CD1c-positive myeloid dendritic cell (primary cell): ENCODE data around the gene RSBN1.
"Not testable (repeated sequence)": the region's sequence is repeated elsewhere in the genome, so short reads cannot be mapped to it uniquely, and the experiment has no call there.

ENCODE experiments used
- DNase-seq: peaks from one replicate; pipeline ENCODE4 v3.0.0-alpha.2; 2016; ENCODE audit errors: extremely low spot score

RSBN1 gene

DNA sequence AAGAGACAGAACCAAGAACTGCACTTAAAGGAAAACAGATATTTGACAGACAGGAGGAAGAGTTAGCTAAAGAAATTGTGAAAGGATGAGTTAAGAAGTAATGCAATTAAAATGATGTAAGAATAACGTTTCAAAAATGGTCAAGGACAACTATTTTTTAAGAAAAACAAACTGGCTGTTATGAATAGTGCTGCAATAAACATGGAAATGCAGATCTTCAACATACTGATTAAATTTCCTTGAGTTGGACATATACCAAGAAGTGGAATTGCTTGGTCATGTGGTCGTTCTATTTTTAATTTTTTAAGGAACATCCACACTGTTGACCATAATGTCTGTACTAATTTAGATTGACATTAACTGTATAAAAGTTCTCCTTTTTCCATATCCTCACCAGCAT lies 29.9 kb downstream of the RSBN1 start:
- peak; percentile 22 for DNase-seq

DNA sequence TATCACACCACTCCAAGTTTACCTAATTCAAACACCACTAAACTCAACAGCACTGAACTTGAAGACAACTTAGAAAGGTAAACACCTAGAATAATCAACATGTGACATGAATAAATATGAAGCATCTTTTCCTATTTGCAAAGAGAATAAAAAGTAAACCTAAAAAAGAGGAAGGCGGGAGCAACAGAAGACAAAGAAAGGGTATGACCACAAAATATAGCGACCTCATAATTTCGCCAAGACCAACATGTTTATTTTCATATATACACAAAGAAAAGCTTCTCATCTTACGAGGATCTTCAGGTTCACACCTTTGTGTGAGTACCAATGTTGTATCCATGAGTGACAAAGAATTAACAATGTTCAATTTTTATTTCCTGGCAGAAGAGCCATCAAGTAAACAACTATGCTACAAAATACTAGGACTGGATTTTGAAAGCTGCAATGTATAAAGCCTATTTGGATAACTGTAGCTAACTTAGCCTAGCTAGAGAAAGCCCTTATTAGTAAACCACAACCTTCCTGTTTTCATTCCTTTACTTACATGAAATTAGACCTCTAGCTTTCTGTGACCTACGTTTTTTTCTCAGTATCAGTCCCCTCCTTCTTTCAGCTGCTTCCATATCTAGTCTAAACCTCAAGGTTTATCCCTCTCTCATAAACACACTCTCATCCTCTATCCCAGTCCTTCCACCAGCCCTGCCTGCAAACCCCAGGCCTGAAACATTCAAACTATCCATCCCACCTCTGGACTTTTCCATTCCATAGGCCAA lies 31.7 kb downstream of the RSBN1 start:
- no peak for DNase-seq

DNA sequence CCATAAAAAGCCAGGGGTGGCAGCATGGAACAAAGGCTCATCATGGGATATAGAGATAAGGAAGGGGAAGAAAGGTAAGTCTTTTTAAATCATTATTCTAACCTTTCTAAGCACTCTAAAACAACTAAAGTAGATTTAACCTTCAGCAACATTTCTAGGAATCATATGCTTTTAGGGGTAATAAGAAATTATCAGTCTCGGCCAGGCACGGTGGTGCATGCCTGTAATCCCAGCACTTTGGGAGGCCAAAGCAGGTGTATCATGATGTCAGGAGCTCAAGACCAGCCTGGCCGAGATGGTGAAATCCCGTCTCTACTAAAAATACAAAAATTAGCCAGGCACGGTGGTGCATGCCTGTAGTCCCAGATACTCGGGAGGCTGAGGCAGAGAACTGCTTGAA lies 32.7 kb downstream of the RSBN1 start:
- no peak for DNase-seq

DNA sequence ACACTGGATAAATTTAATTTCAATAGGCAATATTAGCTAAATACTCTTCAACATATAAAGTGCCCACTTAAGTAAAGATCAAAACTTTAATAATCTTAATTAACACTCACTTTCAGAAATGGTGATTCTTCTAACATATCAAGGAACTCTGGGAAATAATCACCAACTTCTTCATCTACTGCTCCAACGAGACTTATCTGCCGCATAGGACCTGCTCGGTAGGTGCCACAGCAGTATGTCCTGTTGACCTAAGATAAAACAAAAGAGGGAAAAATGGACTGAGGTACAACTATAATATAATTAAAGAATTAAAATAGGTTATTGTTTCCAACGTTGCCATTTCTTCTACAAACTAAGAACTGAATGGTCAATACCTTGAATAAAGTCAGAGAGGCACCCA lies 34.7 kb downstream of the RSBN1 start:
- no peak for DNase-seq

DNA sequence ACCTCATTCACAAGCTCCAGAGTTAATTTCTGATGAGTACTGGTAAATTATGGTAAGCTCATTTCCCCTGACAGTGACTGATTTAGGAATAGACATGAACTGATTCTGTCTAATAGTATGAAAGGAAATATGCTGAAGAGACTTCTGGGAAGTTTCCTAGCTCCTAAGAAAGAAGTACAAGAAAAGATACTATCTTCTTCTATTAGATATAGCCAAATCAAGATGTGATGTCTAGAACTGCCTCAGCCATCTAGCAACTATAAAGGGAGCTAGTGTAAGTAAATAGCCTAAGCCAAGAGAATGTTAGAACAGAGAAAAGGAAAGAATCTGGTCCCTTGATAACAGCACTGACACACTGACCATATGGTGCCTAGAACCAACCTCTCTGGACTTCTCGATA lies 42.2 kb downstream of the RSBN1 start:
- DNase-seq, result no peak

DNA sequence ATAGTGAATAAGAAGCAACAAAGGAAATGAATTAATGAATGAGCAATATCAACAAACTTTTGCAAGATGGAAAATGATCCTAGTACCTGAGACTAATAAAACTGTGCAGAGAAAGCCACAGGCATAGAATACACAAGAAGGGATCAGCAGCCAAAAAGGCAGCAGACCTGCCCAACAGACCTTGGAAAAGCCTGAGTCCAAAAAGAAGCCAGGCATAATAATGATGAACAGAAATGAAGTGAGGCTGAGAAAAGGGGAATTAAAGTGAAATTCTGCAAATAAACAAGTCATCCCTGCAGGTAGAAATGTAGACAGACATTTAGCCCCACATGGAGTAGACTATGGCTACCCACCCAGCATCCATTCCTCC lies 42.7 kb downstream of the RSBN1 start:
- DNase-seq, result no peak

DNA sequence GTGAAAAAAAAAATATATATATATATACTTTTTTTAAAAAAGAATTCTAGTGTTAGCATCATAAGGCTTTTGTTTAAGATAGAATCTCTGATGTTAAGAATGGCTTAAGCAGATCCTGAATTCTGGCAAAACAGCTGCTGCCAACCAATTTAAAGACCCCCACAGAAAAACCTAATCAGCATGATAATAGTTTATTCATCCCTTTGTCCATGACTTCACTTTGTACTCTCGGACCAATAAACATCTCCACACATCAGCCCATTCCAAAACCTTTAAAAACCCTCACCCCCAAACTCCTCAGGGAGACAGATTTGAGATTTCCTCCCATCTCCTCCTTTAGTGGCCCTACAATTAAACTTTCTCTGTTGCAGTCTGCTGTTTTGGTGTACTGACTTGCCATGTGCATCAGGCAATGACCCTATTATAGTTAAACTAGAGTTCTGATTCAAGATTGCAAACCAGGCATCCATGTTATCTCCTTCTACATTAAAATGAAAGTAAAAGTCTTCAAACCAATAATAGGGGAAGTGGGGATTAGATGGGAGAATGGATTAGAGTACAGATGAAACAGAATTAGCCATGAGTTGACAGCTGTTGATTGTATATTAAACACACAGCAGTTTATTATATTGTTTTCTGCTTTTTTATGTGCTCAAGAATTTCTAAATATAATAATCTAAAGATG lies 43.2 kb downstream of the RSBN1 start:
- no peak for DNase-seq

DNA sequence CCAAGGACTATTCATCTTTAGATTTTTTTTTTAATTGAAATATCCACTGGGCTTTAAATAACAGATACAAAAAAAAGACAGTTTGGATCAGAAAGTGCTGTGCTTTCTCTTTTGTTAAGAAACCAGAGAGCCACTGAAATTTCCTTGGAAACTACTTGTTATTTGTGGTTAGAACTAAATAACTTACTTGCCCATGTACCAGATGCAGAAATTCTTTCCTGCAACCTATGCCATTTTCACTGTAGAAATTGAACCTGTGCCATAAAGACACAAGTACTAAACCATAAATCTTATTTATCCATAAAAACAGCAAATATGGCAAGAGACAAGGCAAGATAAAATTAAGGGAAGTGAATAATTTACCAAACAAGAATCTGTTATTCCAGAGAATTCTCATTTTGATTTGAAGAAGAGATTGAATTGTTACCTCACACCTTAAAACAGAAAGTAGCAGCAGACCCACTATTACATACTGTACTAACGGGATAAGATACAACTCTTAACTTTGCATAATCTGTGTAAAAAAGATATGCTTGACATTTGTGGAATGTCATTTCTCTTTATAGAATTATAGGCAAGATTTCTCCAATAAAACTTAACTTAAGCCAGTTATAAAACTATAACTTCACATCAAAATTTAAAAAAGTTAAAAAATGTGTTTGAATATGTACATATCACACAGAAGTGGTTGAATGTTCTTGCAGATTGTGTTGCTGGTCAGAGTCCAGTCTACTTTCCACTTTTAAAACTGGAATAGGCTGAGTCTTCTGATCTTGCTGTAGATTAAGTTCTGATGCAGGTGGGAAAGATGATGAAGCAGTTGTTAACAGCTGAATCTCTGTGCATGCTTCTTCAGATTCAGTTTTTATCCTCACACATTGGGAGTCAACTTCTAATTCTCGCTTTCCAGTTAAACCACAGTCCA lies 46.7 kb downstream of the RSBN1 start:
- DNase-seq, result no peak

DNA sequence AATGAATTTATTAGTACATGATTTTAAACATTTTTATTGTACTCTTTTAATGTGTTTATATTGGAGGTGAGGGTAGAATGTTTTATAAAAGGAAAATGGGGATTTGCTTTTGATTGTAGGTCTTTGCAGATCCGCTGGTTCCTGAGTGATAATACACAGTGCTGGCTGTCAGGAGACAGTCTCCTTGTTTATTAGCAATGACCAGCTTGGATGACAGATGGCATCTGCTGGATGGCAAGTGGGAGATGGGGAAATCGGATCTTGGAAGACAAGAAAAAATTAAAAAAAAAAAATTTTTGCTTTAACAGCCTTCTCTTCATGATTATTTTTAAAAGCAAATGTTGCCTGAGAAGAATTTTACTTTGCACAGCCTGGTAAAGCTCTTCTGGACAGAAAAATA lies 48.6 kb downstream of the RSBN1 start:
- DNase-seq, result no peak

DNA sequence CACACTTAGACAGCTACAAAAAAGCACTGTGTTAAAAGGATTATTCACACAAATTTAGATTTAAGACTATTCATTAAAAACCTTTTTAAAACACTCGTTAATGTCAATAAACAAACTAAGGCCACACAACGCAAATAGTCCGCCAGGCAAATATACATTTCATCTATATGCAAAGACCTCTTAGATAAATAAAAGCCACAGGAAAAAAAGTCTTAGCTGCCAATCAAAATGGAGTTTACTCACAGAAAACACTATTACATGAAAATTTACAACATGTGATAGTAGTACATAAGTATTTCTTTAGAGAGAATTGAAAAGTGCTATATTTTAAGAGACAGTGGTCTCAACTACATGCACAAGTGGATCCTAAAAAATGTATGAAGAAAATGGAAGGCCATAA lies 50.3 kb downstream of the RSBN1 start:
- no peak for DNase-seq

DNA sequence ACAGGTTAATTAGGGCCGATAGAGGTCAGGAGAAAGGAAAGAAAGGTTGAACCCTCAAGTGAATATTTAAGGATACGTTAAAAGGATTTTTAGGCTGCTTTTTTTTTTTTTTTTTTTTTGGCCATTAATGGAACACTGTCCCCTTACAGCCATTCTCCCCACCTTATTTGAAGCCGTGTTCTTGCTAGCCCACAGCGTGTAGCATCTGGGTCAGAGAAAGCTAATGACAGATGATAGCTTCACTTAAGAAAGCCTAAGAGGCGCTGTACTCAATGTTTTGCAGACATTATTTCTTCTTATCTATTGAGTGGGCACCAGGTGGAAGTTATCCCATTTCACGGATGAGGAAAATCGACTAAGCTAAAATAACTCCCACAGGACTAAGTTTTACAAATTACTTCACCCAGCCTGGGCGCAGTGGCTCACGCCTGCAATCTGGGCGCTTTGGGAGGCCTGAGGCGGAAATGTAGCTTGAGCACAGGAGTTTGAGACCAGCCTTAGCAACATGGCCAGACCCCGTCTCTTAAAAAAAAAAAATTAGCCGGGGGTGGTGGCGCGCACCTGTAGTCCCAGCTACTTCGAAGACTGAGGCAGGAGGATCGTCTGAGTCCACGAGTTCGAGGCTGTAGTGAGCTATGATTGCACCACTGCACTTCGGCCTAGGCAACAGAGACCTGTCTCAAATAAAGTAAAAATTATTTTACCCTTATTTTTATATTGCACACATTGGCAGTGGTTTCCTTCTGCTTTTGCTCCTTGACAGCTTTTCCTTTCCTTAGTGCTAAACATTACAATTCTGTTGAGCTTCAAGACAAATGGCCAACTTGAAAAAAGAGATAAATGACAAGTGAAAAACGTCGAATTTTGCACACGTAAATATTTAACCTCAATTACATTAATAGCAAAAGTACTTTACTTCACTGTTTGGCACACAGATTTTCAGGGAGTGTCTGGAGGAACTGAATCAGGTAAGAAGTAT lies 51.9 kb downstream of the RSBN1 start:
- DNase-seq, result no peak

DNA sequence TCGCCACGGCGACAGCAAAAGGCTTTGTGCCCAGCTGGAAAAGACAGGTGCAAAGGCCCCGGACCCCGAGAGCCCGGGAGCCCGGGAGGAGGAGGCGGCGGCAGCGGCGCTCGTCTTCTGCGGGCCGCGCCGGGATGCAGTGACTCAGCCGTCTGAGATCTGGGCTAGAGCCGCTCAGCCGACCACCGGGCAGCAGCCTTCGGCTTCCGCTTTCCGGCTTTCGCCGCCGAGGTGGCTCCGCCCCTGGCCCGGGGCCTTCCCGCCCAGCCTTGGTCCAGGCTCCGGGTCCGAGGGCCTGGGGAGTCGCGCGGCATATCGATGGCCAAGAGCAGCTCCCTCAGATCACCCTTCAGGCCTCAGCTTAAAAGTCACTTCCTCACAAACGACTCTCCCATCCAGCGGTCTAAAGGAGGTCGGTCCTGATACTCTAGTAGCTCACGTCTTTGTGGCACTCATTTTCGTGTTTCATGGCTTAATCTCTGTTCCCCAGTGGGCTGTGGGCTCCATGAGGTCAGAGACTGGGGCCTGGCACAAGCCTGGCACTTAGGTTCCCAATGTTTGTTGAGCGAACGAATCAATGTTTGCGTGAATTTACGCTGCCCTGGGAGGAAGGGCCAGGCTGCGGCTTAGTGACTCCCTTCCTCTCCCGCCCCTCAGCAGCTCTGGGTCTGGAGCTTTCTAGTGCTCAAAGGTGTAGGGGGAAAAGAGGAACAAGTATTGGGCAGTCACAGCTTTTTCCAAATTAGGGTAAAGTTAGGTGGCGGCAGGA lies 52.8 kb downstream of the RSBN1 start, which contains the start of gene PHTF1:
TSS of gene PHTF1 (minus strand) at position 154 of the 769 bp plus-strand sequence. CDS start 783 bp downstream, outside the sequence.
- peak; percentile 84 for DNase-seq

DNA sequence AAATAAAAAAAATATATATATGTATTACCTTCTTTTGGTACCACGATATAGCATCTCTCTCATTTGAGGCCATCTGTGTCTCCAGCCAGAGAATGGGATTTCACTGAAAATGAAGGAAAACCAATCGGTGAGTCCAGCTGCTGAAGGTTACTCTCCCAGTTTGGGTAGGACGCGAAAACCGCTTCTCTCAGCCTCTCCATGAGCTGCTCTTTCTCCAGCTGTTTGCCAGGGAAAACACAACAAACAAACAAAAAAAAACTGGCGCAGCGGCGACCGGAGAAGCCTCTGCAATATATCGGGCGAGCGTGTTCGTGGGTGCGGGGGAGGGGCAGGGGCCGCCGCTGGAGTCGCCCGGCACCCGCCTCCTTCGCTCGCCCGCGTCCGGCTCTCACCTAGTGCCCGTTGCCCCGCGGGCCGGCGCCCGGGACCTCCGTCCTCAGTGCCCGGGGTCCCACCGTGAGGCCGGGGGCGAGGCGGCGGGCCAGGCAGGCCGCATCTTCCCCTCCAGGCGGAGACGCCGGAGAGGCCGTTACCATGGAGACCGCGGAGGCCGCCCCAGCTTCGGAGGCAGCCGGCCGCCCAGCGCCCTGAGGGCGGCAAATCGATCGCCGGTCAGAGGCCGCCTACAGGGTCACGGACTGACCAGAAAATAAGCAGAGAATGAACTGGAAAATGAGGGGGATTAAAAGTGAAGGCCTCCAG lies 53.5 kb downstream of the RSBN1 start:
- peak; percentile 76 for DNase-seq

DNA sequence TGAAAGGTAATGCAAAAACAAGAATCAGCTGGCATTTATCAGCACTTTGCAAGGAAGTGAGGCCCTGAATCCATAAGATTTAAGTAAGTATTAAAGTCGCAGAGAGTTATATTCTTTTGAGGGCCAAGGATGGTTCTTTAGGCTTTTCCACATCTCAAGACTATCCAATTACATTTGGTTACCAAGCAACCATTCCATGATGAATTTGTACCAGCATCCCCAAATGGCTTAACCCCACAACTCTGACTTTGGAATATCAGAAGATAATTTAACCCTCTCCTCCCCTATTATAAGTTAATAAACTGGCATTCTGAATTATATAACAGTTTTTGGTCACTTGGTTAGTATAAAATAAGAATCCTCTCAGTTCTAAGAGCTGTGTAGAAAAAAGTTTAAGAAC lies 55.8 kb downstream of the RSBN1 start:
- no peak for DNase-seq

DNA sequence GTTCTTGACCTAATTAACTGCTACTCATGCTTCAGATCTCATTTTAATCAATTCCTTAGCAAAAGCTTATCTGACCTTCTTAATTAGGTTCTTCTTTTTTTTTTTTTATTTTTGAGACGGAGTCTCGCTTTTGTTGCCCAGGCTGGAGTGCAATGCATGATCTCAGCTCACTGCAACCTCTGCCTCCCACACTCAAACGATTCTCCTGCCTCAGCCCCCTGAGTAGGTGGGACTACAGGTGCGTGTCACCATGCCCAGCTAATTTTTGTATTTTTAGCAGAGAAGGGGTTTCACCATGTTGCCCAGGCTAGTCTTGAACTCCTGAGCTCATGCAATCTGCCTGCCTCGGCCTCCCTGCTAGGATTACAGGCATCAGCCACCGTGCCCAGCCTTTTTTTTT lies 58.9 kb downstream of the RSBN1 start:
- not testable (repeated sequence) for DNase-seq

DNA sequence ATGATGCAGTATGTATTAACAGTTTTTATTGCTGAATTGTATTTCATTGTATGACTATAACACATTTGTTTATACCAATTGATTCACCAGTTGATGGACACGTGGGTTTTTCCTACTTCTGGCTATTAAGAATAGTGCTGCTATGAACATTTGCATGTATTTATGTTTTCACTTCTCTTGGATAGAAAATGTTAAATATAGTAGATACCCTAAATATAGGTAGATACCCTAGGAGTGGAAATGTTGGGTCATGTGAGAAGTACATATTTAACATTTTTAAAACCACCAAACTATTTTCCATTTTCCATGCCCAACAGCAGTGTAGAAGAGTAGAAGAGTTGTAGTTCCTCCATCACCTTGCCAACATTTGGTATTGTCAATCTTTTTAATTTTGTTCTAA lies 60.8 kb downstream of the RSBN1 start:
- DNase-seq, result no peak

DNA sequence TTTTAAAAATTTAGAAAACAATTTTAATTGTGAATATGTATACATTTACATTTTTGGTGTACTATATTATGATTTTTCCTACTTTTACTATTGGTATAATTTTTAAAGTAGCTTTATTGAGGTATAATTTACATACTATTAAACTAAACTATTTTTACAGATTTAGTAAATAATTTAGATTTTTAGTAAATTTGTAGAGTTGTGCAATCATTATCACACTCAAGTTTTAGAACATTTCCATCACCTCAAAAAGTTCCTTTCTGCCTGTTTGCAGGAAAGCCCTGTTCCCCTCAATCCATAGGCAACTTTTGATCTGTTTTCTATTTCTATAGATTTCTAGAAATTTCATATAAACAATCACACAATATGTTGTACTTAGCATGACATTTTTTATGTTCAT lies 61.2 kb downstream of the RSBN1 start:
- DNase-seq, result no peak

DNA sequence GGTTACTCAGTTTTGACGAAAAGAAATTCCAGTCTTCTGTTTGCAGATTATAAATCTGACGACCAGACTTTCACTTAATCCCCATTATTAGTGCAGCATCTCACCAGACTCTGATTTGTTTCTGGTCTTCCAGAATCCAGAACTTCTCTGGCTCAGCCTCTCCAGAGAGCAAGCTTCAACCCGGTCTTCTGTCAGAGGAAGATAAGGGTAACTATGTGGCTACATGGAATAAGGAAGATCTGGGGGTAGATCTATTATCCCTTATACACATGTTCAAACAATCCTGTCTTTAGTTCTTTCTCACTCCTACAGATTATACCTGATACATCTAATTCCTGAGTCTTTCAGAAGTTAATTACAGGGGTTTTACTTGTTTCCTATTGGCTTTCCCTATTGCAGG lies 62.9 kb downstream of the RSBN1 start:
- no peak for DNase-seq

DNA sequence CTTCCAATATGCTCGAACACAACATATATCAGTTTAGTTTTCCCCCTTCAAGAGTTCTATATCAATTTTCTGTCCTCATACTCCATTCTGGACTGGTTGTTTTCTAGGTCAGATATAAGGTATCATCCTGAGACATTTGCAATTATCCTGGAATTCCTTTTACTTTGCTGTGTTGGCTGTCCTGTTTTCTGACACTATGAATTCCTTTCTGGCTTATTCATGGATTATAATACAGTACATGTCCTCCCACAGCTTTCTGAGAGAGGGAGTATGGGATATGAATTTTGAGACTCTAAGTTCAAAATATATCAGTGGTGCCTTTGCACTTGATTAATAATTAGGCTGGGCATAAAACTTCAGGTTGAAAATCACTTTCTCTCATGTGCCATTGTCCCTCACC lies 64.9 kb downstream of the RSBN1 start:
- no peak for DNase-seq

DNA sequence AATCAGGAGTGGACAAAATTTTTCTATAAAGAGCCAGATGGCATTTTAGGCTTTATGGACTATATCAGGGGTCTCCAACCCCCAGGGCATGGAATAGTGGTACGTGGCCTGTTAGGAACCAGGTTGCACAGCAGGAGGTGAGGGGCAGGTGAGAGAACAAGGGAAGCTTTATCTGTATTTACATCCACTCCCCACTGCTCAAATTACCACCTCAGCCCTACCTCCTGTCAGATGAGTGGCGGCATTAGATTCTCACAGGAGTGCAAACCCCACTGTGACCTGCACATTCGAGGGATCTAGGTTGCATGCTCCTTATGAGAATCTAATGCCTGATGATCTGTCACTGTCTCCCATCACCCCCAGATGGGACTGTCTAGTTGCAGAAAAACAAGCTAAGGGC lies 66.9 kb downstream of the RSBN1 start:
- DNase-seq, result no peak
